GM12891 (cell line): ENCODE measurements around the gene NAALAD2.

ENCODE experiments used
- PAX5 ChIP-seq: IDR thresholded peaks from 2 replicates; pipeline ENCODE4 v1.6.1; 2011; ENCODE audit warnings: low read length, moderate library complexity, mild to moderate bottlenecking; ENCODE audit not compliant: insufficient read depth, severe bottlenecking
- POLR2A ChIP-seq: IDR thresholded peaks from 2 replicates; pipeline ENCODE4 v1.6.1; 2011; ENCODE audit warnings: low read depth, low read length, control low read depth
- POLR2AphosphoS5 ChIP-seq: IDR thresholded peaks from 2 replicates; pipeline ENCODE4 v1.6.1; 2011; ENCODE audit warnings: low read depth, low read length, control low read depth
- POU2F2 ChIP-seq: IDR thresholded peaks from 2 replicates; pipeline ENCODE4 v1.6.1; 2011; ENCODE audit warnings: low read depth, mild to moderate bottlenecking, control low read depth, low read length, moderate library complexity
- SPI1 ChIP-seq: IDR thresholded peaks from 2 replicates; pipeline ENCODE4 v1.6.1; 2011; ENCODE audit warnings: low read depth, low read length, control low read depth
- TAF1 ChIP-seq: IDR thresholded peaks from 2 replicates; pipeline ENCODE4 v1.6.1; 2011; ENCODE audit warnings: low read depth, low read length, control low read depth

- TF ChIP-seq POLR2AphosphoS5 (no peak), SPI1 (no peak), POLR2A (no peak), TAF1 (no peak), POU2F2 (no peak), PAX5 (no peak)
These were observed 95.3 kb downstream of the NAALAD2 start for GRCh38 chr11:90229791-90230190.
